Right lobe of liver (tissue), 6 donors: ENCODE results near the gene LHFPL5. TPM values are rescaled to one million over a fixed set of nuclear protein-coding genes. Genes with fewer than 3 reads are reported as not detected.

ENCODE experiments used
- ATAC-seq, 4 donors: fragments of 200-7000 bp; cut with Tn5 transposase; one replicate each; pipeline ENCODE4 v1.9.1; 2020; ENCODE audit warnings: mild to moderate bottlenecking in 4 of 4, moderate library complexity in 4 of 4
- DNase-seq, 3 donors: peaks; one replicate each; pipeline ENCODE4 v3.0.0-alpha.2; 2020
- H3K27ac ChIP-seq, 3 donors: fragments of 200-600 bp; one replicate each; pipeline ENCODE4 v1.8.0; 2022
- H3K27me3 ChIP-seq, 2 donors: fragments of 200-600 bp; one replicate each; pipeline ENCODE4 v1.8.0; 2022
- H3K36me3 ChIP-seq, 4 donors: fragments of 200-600 bp; sonication (generic) in 1 of 4; one replicate each; pipeline versions ENCODE4 v1.5.1 to v1.8.0; 2017 to 2022; ENCODE audit warnings: control low read depth in 1 of 4
- H3K4me1 ChIP-seq, 4 donors: fragments of 200-600 bp; sonication (generic) in 1 of 4; one replicate each; pipeline versions ENCODE4 v1.5.1 to v1.8.0; 2017 to 2022; ENCODE audit warnings: control low read depth in 1 of 4
- H3K4me3 ChIP-seq, 3 donors: fragments of 200-600 bp; one replicate each; pipeline ENCODE4 v1.8.0; 2022
- H3K9me3 ChIP-seq, 4 donors: fragments of 200-600 bp; sonication (generic) in 1 of 4; one replicate each; pipeline versions ENCODE4 v1.5.1 to v1.8.0; 2017 to 2022; ENCODE audit warnings: control low read depth in 1 of 4
- CTCF ChIP-seq, 4 donors: fragments of 200-600 bp in 3 of 4; fragments of 450-650 bp in 1 of 4; IDR thresholded peaks; one replicate each; pipeline versions ENCODE4 v1.5.1 to v1.8.0; 2016 to 2022; ENCODE audit warnings: antibody characterized with exemption in 4 of 4, mild to moderate bottlenecking in 2 of 4
- POLR2A ChIP-seq: fragments of 450-650 bp; IDR thresholded peaks from one replicate; pipeline ENCODE4 v1.6.1; 2017; ENCODE audit warnings: antibody characterized with exemption, mild to moderate bottlenecking
- WGBS: methylation state at CpG from one replicate; pipeline ENCODE4 v1.1.6; 2018; ENCODE audit warnings: low coverage, low lambda C conversion rate; ENCODE audit not compliant: insufficient coverage; ENCODE audit errors: missing lambda C conversion rate; 5-methylcytosine and 5-hydroxymethylcytosine counted together
- intact Hi-C, 2 donors: fragments of 100-400 bp; cut with DNase I; formaldehyde crosslinking; loops; one replicate each; pipeline versions ENCODE4 v1.11.2 to v1.14.1; 2022
- total RNA-seq, 6 experiments: library from RNA; depleted of rRNA in 2 of 6; stranded (reverse); fragments of >200 nt in 2 of 6; fragmentation: NEBNext Ultra II Directional in 3 of 6; extraction: Animal tissue kit (Norgen Biotek cat#: 25700) in 3 of 6; gene quantifications; one replicate each; pipeline versions ENCODE4 v1.1.0 to v1.2.4, GENCODE V29; 2016 to 2023
- donor health status: DM: no; HTN: yes; CAD: no.
- donor health status: DM: no; HTN: no; CAD: no.
- donor health status: DM: no; HTN: no; CAD: no.
- donor health status: DM: no; HTN: yes; CAD: no.
- donor health status: DM: no; HTN: yes; CAD: no.

Gene LHFPL5
- total RNA-seq, 6 experiments from 2014 or later: not detected

GRCh38 chr6:35811699-35811995, 6.5 kb downstream of the LHFPL5 start:
- TF ChIP-seq POLR2A (no peak), CTCF (IDR thresholded peaks at IDR 0.05) (no peak)
- Histone ChIP-seq H3K27me3 (no peaks in the 10 kb centered on the region), H3K4me1 (no peaks in the 10 kb centered on the region), H3K36me3 (no peaks in the 10 kb centered on the region), H3K9me3 (no peaks in the 10 kb centered on the region), H3K4me3 (no peak overlapping the region), H3K27ac (no peak overlapping the region)
- DNase-seq: no peak
- no peak for ATAC-seq
- intact Hi-C loops: no loop called here
- no CpG with 5 or more reads among the region's 6 CpGs for WGBS

GRCh38 chr6:35817515-35817914, 12.4 kb downstream of the LHFPL5 start:
- Histone ChIP-seq H3K9me3 (no peaks in the 10 kb centered on the region), H3K4me3 (no peak overlapping the region), H3K27me3 (no peaks in the 10 kb centered on the region), H3K4me1 (no peaks in the 10 kb centered on the region), H3K36me3 (no peaks in the 10 kb centered on the region), H3K27ac (no peak overlapping the region)
- intact Hi-C loops: no loop called here
- DNase-seq: no peak
- TF ChIP-seq CTCF (IDR thresholded peaks at IDR 0.05): no peak
- no peak for TF ChIP-seq POLR2A
- ATAC-seq: no peak

GRCh38 chr6:35823601-35824000, 18.4 kb downstream of the LHFPL5 start:
- Histone ChIP-seq H3K4me3 (no peak overlapping the region), H3K4me1 (no peaks in the 10 kb centered on the region), H3K36me3 (no peaks in the 10 kb centered on the region), H3K9me3 (no peaks in the 10 kb centered on the region), H3K27ac (no peak overlapping the region), H3K27me3 (no peaks in the 10 kb centered on the region)
- intact Hi-C loops: no loop called here
- 80% methylated on average over 2 of the region's 2 CpGs for WGBS
- TF ChIP-seq CTCF (IDR thresholded peaks at IDR 0.05) (no peak), POLR2A (no peak)
- DNase-seq (no peak), ATAC-seq (no peak)

- Histone ChIP-seq H3K36me3 (no peaks in the 10 kb centered on the region), H3K9me3 (no peaks in the 10 kb centered on the region), H3K27me3 (no peaks in the 10 kb centered on the region), H3K4me3 (no peak overlapping the region), H3K27ac (no peak overlapping the region), H3K4me1 (no peaks in the 10 kb centered on the region)
- intact Hi-C loops: no loop called here
- no peak for DNase-seq
- 36% methylated on average over 4 of the region's 5 CpGs for WGBS
- TF ChIP-seq POLR2A: no peak
- no peak for TF ChIP-seq CTCF (IDR thresholded peaks at IDR 0.05)
- ATAC-seq: peak; percentile 21 to 81 (median 57)
These were observed 19.5 kb downstream of the LHFPL5 start for GRCh38 chr6:35824552-35825192.

- H3K27ac ChIP-seq: no peak overlapping the region
- TF ChIP-seq POLR2A (no peak), CTCF (IDR thresholded peaks at IDR 0.05) (no peak)
- ATAC-seq (no peak), DNase-seq (no peak)
- H3K36me3 ChIP-seq: peaks cover 0 to under 1% (median 0%) of the 10 kb centered on the region in 4 donors
- H3K4me3 ChIP-seq: no peak overlapping the region
- H3K4me1 ChIP-seq: peaks cover 0 to 24% (median 3%) of the 10 kb centered on the region in 4 donors
- WGBS: 91% methylated on average over 3 of the region's 5 CpGs
- H3K9me3 ChIP-seq: no peaks in the 10 kb centered on the region
- no peaks in the 10 kb centered on the region for H3K27me3 ChIP-seq
- intact Hi-C loops: no loop called here
These were observed 24.2 kb downstream of the LHFPL5 start for GRCh38 chr6:35829306-35829705.
